HG02870 (cell line): Measurements from ENCODE around the gene VWF.
"Not testable (repeated sequence)": the region's sequence is repeated elsewhere in the genome, so short reads cannot be mapped to it uniquely, and the experiment has no call there.

Experiments used
- ATAC-seq: cut with Tn5 transposase; IDR thresholded peaks from one replicate; pipeline ENCODE4 v1.9.1; 2021; ENCODE audit warnings: mild to moderate bottlenecking, moderate library complexity; ENCODE audit not compliant: unreplicated experiment

Gene VWF

GRCh38 chr12:6146509-6146908 lies 22.0 kb upstream of the VWF start:
- no peak for ATAC-seq

- ATAC-seq: no peak
Measured at GRCh38 chr12:6145564-6145963, 21.1 kb upstream of the VWF start.

- ATAC-seq: no peak
Measured at GRCh38 chr12:6143303-6143675, 18.8 kb upstream of the VWF start.

GRCh38 chr12:6142368-6143302 lies 18.2 kb upstream of the VWF start:
- ATAC-seq: not testable (repeated sequence)

- ATAC-seq: not testable (repeated sequence)
Measured at GRCh38 chr12:6141731-6142367, 17.4 kb upstream of the VWF start.

GRCh38 chr12:6140651-6141447 lies 16.4 kb upstream of the VWF start:
- ATAC-seq: no peak

GRCh38 chr12:6135071-6135470 lies 10.6 kb upstream of the VWF start:
- no peak for ATAC-seq

- ATAC-seq: no peak
Measured at GRCh38 chr12:6133642-6134041, 9.2 kb upstream of the VWF start.

- ATAC-seq: no peak
Measured at GRCh38 chr12:6132496-6132895, 8.0 kb upstream of the VWF start.

GRCh38 chr12:6125310-6125608 lies 789 bp upstream of the VWF start:
- ATAC-seq: no peak

- no peak for ATAC-seq
Measured at GRCh38 chr12:6123258-6123657, 1.2 kb downstream of the VWF start.

GRCh38 chr12:6122201-6122600 lies 2.3 kb downstream of the VWF start:
- ATAC-seq: no peak

GRCh38 chr12:6120796-6121473 lies 3.5 kb downstream of the VWF start:
- no peak for ATAC-seq

GRCh38 chr12:6118891-6119568 lies 5.4 kb downstream of the VWF start:
- ATAC-seq: no peak

GRCh38 chr12:6116471-6117021 lies 7.9 kb downstream of the VWF start:
- no peak for ATAC-seq

- no peak for ATAC-seq
Measured at GRCh38 chr12:6115389-6115788, 9.1 kb downstream of the VWF start.

GRCh38 chr12:6114476-6114870 lies 10.0 kb downstream of the VWF start:
- no peak for ATAC-seq

GRCh38 chr12:6113691-6114475 lies 10.6 kb downstream of the VWF start:
- no peak for ATAC-seq

- no peak for ATAC-seq
Measured at GRCh38 chr12:6112004-6112403, 12.5 kb downstream of the VWF start.

GRCh38 chr12:6110006-6110405 lies 14.5 kb downstream of the VWF start:
- no peak for ATAC-seq
